HL-60 (cell line): ENCODE measurements around the gene OR2L3.

ENCODE experiments used
- DNase-seq, 2 experiments: peaks; one replicate each; pipeline ENCODE4 v3.0.0-alpha.2; 2010 to 2020; ENCODE audit warnings: low read depth in 1 of 2, low spot score in 1 of 2
- H3K27ac ChIP-seq: fragments of 250-450 bp; sonication (Bioruptor Pico); replicated peaks from 2 replicates; pipeline ENCODE4 v1.5.1; 2020; ENCODE audit warnings: mild to moderate bottlenecking, moderate library complexity
- H3K27me3 ChIP-seq: fragments of 250-450 bp; sonication (Bioruptor Pico); 2 replicates; pipeline ENCODE4 v1.5.1; 2021; ENCODE audit warnings: mild to moderate bottlenecking, moderate library complexity; ENCODE audit not compliant: insufficient read depth, poor library complexity, severe bottlenecking
- H3K4me3 ChIP-seq: replicated peaks from 2 replicates; pipeline ENCODE4 v1.5.1; 2011; ENCODE audit warnings: mild to moderate bottlenecking, control low read depth, low read length; ENCODE audit not compliant: insufficient read depth
- CTCF ChIP-seq: IDR thresholded peaks from one replicate; pipeline ENCODE4 v1.5.1; 2011; ENCODE audit warnings: low read length, control low read depth, inconsistent platforms; ENCODE audit not compliant: insufficient read depth
- GABPA ChIP-seq: IDR thresholded peaks from 2 replicates; pipeline ENCODE4 v1.6.1; 2012; ENCODE audit warnings: low read depth
- POLR2AphosphoS5 ChIP-seq: IDR thresholded peaks from 2 replicates; pipeline ENCODE4 v1.6.1; 2012; ENCODE audit warnings: low read depth
- REST ChIP-seq: IDR thresholded peaks from 2 replicates; pipeline ENCODE4 v1.6.1; 2012; ENCODE audit warnings: low read depth; ENCODE audit not compliant: insufficient replicate concordance
- SPI1 ChIP-seq: IDR thresholded peaks from 2 replicates; pipeline ENCODE4 v1.6.1; 2012; ENCODE audit warnings: low read depth, mild to moderate bottlenecking, borderline replicate concordance
- long read RNA-seq: library from polyadenylated mRNA; unstranded; transcript quantifications from one replicate; pipeline ENCODE4 v2.0.0, GENCODE V29; 2020

Gene OR2L3
- long read RNA-seq = 0 reads

GRCh38 chr1:248046536-248046935, at the start of gene OR2L3:
Gene OR2L3 (plus strand): TSS chr1:248046836. CDS start chr1:248060682, 13,846 bp downstream.
- Histone ChIP-seq H3K27me3 (no peaks in the 10 kb centered on the region), H3K27ac (no peak within 1 kb of the TSS), H3K4me3 (no peak within 1 kb of the TSS)
- TF ChIP-seq REST = no peak
- TF ChIP-seq SPI1 = no peak
- TF ChIP-seq CTCF = no peak
- TF ChIP-seq POLR2AphosphoS5 = no peak
- TF ChIP-seq GABPA = no peak
- no peak for DNase-seq

GRCh38 chr1:247998811-247999210, 47.8 kb upstream of the OR2L3 start:
- no peak for DNase-seq
- H3K27ac ChIP-seq = no peak overlapping the region

GRCh38 chr1:248000169-248000568, 46.5 kb upstream of the OR2L3 start:
- Histone ChIP-seq H3K4me3 (no peak overlapping the region), H3K27me3 (no peaks in the 10 kb centered on the region), H3K27ac (no peak overlapping the region)
- no peak for DNase-seq
- TF ChIP-seq SPI1 = no peak
- no peak for TF ChIP-seq GABPA
- TF ChIP-seq REST = no peak
- no peak for TF ChIP-seq CTCF
- TF ChIP-seq POLR2AphosphoS5 = no peak

More at GRCh38 chr1:247998811-247999210, 47.8 kb upstream of the OR2L3 start:
- Histone ChIP-seq H3K4me3 (no peak overlapping the region), H3K27me3 (no peaks in the 10 kb centered on the region)
- TF ChIP-seq GABPA = no peak
- no peak for TF ChIP-seq CTCF
- TF ChIP-seq SPI1 = no peak
- no peak for TF ChIP-seq REST
